GM19455 (cell line): ENCODE measurements around the gene NOXO1.

Experiments used
- ATAC-seq: cut with Tn5 transposase; IDR thresholded peaks from one replicate; pipeline ENCODE4 v1.9.1; 2021; ENCODE audit not compliant: unreplicated experiment

Gene NOXO1

DNA sequence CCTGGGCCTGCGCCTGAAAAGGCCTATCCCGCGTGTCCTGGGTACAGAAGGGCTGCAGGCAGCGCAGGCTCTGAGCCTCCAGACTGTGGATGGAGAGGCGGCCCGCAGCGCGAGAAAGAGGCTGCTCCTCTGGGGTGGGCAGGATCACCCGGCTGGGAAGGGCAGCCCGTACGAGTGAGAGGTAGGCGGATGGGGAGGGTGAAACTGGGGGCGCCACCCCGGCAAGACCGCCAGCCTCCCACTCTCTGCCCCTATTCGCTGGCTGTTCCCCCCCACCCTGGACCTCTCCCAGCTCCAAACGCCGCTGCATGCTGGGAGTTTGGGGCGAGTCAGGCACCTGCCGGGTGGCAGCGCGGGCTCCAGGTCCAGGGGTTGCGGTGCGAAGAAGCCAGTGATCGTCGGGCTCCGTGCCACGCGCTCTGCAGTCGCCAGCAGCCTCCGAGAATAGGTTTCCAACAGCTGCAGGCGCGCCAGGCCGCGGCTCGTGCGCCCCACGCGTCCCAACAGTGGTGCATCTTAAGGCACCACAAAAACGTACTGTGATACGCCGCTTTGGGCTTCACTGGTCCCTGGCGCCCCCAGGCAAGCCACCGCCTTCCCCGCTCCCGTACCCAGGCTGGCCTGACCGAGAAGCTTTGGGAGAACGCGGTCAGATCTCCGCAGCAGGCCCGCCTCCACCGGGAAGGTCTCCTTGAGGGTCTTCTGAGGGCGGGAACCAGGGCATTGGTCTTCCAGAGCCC, 1.1 kb downstream of the NOXO1 start:
- ATAC-seq = no peak

DNA sequence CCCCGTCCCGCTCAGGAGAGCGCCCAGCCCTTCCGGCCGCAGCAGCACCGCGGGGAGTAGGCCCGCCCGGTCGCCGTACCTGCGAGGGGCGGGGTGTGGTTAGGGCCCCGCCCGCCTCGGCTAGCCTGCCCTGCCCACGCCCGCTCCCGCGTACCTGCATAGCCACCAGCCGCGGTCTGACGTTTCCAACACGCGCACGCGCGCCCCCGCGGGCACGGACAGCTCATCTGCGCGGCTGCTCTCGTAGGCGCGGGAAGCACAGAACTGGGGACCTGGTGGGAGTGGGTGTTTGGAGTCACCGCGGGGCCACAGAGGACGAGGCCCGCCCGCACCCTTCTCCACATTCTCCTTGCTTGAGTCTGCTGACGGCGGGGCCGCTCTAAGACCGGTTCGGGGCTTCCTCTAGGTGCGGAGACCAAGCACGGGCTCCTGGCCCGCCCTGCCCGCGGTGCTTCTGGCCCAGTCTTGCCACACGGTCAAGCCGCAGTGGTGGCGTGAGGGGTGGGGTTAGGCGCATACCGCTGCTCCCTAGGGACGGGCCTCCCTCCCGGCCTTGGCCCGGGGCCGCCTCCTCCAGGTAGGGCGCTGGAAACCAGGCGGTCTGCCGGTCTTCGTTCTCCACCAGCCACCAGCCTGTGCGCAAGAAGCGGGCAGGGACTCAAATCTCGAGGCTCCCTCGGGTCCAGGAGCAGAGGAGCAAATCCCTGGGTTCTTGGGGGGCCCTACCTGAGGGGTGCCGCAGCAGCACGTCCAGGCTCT, 1.8 kb downstream of the NOXO1 start:
- no peak for ATAC-seq

DNA sequence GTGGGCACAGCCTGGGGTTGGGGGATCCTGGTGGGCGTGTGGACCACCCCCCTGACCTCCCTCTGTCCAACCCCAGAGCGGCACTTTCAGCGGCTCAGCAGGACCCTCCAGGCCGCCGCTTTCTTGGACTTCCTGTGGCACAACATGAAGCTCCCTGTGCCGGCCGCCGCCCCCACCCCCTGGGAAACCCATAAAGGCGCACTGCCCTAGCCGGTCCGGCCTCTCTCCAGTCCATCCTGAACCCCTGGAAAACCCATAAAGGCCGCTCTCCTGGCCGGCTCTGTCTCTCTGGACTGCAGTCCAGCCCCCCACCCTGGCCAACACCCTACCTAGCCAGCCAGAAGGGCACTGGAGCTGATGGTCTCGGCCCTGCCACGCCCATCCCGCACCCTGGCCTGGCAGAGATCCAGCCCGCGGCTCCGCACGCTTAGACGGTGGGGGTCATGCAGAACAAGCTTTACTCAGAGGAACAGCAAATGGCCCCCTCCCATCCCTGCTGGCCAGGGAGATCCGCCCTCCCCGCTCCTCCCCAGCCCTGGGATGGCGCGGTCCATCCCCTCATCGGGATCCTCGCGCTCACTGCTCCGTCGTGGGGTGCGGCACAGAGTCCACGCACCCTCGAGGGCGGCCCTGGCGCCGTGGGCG, 2.7 kb downstream of the NOXO1 start:
- ATAC-seq = no peak

DNA sequence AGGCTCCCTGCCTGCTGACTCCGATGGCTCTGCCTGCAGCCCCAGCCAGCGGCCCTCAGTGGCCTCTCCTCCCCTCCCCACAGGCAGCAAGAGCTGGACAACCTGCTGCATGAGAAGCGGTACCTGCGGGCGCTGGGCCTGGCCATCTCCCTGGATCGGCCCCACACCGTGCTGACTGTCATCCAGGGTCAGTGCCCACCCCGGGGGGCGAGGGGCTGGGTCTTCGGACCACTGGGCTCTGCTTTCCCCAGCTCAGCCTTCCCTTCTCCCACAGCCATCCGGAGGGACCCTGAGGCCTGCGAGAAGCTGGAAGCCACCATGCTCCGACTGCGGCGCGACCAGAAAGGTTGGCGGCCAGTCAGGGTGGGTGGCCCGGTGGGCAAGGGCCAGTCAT, 3.4 kb downstream of the NOXO1 start:
- ATAC-seq = no peak

DNA sequence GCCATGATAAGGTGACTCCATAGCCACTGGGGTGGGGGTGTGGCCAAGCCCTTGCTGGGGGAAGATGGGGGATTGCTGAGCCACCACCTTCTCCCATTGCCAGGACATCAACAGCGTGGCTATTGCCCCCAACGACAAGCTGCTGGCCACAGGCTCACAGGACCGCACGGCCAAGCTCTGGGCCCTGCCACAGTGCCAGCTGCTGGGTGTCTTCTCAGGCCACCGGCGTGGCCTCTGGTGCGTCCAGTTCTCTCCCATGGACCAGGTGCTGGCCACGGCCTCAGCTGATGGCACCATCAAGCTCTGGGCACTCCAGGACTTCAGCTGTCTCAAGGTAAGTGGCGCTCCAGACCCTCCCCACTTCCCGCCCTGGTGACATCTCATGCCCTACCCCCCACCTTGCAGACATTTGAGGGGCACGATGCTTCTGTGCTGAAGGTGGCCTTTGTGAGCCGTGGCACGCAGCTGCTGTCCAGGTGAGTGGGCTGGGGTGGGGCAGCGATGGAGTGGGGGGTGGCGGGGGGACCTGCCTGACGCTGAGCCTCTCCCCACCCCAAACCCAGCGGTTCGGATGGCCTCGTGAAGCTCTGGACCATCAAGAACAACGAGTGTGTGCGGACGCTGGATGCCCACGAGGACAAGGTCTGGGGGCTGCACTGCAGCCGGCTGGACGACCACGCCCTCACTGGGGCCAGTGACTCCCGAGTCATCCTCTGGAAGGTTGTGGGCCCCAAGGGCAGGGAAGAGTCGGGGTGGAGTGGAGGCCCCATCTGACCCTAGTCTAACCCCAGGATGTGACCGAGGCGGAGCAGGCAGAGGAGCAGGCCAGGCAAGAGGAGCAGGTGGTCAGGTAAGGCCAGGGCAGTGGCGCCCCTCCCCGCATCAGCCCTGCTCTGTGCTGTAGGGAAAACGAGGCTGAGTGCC, 4.1 kb downstream of the NOXO1 start:
- ATAC-seq = no peak

DNA sequence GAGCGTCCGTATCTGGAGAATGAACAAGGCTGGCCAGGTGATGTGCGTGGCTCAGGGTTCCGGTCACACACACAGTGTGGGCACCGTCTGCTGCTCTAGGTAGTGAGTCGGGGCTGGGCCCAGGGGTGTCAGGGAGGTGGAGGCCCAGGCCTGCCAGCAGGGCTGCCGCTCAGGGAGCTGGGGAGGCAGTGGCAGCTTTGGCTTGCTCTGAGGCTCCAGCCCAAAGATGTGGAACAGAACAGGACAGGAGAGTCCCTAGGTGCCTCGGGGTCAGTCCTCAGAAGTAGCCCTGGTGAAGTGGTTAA, 5.1 kb downstream of the NOXO1 start:
- no peak for ATAC-seq

DNA sequence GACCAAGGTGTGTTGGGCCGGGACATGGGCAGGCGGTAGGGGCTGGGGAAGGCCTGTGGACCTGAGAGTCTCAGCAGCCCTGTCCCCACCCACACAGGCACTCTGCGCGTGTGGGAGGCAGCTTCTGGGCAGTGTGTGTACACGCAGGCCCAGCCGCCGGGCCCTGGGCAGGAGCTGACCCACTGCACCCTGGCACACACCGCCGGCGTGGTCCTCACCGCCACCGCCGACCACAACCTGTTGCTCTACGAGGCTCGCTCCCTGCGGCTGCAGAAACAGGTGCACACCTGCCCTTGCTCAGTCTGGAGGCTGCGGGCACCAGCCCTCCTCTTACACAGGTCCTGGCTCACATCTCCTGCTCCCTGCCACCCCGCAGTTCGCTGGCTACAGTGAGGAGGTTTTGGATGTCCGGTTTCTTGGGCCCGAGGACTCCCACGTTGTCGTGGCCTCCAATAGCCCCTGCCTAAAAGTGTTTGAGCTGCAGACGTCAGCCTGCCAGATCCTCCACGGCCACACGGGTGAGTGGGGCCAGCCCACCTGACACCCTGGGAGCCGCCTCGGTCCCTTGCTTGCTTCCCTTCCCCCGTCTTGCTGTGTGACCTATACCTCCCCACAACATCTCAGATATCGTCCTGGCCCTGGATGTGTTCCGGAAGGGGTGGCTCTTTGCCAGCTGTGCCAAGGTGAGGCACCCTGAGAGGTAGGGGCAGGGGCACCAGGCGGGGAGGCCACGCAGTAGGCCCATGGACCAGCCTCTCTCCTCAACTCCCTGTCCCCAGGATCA, 5.6 kb downstream of the NOXO1 start:
- no peak for ATAC-seq

DNA sequence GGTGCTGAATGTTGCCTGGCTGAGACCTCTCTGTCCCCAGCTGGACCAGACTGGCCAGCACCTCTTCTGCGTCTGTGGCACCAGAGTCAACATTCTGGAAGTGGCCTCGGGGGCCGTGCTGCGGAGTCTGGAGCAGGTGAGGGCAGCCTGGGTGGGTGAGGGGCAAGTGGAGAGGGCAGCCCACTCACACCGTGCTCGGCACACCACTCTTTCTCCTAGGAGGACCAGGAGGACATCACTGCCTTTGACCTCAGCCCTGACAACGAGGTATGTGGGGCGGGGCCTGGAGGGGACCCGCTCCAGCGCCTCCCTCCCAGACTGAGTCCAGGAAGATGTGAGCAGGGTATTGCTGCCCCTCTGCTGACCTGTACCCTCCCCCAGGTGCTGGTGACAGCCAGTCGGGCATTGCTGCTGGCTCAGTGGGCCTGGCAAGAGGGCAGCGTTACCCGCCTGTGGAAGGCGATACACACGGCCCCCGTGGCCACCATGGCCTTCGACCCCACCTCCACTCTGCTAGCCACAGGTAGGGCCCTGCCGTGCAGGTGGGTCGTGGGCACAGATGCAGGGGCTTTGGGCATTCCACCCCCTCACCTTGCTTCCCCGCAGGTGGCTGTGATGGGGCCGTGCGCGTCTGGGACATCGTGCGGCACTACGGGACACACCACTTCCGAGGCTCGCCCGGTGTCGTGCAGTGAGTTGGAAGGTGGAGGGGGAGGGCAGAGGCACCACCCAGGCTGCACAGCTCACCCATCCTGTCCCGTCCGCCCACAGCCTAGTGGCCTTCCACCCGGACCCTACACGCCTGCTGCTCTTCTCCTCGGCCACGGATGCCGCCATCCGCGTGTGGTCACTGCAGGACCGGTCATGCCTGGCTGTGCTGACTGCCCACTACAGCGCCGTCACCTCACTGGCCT, 6.9 kb downstream of the NOXO1 start:
- no peak for ATAC-seq

DNA sequence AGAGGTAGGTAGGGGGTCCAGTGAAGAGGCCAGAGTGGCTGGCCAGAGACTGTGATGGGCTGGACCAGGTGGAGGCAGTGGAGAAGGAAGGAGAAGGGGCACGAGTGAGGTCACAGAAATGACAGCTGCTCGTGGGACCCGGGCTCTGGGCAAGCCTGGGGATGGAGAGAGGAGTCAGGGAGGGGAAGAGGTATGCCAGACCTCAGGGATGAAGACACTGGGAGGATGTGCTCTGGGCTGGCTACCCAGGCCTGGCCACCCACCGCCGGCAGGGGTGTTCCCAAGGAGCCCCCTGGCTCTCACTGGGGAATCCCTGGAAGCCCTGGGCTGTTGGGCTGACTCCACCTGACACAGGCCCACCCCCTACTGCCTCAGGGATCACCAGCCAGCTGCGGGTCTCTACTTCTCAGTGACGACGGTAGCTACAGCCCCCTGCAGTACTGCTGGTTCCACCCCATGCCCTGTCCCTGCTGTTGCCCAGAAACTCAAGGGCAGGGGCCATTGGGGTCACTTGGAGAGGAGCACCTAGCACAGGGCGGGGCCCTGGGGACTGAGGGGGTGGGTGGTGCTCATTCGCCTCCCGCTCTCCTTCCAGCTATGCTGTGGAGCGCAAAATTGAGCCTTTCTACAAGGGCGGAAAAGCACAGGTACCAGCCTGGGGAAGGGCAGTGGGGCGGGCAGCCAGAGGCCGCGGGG, 7.7 kb downstream of the NOXO1 start:
- no peak for ATAC-seq

DNA sequence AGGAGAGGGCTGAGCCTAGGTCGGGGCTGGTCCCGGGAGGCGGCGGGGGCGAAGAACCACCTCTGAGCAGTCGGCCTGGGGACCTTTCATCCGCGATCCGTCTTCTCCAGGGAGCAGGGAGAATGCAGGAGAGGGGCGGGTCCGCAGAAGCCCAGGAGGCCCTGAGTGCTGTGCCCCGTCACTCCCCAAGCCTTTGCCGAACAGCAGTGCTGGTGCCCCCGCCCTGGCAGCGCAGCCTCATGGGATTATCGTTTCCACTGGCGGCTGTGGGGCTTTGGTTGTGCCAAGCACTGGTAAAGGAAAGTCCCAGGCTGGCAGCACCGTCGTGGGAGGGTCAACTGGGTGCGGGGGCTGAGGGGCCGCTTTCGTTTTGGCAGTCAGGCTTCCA, 8.8 kb downstream of the NOXO1 start:
- no peak for ATAC-seq

DNA sequence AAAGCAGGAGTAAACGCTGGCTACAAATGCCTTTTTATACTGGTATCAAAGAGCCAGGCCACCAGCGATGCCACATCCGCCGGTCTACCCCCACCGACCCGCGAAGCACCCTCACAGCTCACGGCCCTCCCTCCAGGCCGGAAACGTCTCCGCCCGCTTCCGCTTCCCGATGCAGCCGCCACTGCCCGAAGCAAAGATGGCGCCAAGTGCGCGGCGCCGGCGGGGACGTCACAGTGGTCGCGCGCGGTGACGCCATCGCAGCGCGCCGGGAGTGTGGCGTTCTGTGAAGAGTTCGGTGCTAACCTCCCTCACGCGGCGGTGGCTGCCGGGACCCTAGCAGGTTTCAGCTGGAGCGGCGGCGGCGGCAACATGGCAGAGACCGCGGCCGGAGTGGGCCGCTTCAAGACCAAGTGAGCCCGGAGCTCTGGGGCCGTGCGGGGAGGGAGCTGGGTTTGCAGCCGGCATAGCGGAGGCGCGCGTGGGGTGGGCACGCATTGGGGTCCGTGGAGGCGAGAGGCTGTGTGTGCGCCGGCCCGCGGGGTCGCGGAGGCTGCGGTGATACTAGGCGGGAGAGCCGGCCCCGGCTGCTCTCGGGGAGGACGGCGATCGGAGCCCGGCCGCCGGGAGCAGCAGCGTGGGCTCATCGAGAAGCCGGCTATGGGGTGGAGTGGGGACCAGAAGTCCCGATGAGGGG, 9.3 kb downstream of the NOXO1 start, which contains the start of gene TBL3:
TSS of gene TBL3 (plus strand) at position 258 of the 694 bp plus-strand sequence. CDS start at position 370, 112 bp downstream.
- peak; percentile 74 for ATAC-seq

DNA sequence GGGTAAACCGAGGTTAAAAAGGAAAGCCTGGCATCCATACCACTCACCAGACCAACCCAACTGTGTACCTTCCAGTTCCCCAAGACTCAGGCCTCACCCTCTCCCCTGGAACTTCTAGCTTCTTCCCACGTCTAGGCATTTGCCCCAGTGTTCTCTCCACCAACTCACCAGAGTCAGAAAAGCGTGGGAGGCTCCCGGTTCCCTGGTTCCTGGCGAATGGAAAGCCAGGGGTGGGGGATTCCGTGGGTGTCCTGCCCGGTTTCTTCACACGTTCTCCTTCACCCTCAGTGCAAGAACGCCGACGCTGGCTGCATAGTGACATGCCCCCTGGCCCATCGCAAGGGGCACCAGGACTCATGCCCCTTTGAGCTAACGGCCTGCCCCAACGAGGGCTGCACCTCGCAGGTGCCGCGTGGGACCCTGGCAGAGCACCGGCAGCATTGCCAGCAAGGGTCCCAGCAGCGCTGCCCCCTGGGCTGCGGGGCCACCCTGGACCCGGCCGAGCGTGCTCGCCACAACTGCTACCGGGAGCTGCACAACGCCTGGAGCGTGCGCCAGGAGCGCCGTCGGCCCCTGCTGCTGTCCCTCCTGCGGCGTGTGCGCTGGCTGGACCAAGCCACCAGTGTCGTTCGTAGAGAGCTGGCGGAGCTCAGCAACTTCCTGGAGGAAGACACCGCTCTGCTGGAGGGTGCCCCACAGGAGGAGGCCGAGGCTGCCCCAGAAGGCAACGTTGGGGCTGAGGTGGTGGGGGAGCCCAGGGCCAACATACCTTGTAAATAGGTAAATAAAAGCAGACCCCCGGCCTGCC, 12.9 kb downstream of the NOXO1 start:
- ATAC-seq = no peak

DNA sequence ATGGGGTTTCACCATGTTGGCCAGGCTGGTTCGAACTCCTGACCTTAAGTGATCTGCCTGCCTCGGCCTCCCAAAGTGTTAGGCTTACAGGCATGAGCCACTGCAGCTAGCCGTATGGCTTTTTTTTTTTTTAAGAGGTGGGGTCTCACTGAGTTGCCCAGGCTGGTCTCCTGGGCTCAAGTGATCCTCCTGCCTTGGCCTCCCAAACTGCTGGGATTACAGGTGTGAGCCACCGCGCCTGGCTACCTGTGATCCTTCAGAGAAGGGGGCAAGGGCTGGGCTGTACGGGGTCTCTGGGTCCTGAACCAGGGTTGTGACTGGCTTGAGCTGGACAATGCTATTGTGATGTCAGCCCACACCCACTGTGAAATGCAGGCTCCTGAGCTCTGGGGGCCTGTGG, 14.8 kb downstream of the NOXO1 start, which contains the start of gene RNF151:
TSS of gene RNF151 (plus strand) at position 397 of the 400 bp plus-strand sequence. CDS start 26 bp downstream, outside the sequence.
- no peak for ATAC-seq

DNA sequence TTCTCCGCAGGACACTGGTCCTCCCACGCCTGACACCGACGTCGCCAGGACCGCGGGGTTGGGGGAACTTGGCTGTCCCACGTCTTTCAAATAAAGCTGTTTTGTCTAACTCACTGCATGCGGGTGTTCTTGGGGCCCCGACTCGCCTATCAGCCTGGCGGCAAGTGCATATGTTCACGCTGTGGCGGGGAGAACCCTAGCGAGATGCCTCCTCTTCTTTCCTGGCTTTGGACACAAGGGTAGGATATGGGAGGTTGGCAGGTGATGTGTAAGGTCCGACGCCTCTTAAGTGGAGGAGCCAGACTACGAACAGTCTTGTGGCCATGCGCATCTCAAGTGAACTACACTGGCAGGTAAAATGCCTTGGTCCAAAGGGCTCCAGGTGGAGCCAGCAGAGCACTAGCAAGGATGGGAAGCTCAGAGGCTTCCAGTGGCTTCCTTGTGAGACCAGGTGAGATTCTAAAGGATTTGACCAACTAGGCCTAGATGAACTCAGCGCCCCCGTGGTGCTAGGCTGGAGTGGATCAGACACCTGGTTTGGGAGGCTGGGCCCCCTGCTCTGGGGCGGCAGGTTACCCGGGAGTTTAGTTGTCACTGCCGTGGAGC, 15.8 kb downstream of the NOXO1 start:
- ATAC-seq = no peak

DNA sequence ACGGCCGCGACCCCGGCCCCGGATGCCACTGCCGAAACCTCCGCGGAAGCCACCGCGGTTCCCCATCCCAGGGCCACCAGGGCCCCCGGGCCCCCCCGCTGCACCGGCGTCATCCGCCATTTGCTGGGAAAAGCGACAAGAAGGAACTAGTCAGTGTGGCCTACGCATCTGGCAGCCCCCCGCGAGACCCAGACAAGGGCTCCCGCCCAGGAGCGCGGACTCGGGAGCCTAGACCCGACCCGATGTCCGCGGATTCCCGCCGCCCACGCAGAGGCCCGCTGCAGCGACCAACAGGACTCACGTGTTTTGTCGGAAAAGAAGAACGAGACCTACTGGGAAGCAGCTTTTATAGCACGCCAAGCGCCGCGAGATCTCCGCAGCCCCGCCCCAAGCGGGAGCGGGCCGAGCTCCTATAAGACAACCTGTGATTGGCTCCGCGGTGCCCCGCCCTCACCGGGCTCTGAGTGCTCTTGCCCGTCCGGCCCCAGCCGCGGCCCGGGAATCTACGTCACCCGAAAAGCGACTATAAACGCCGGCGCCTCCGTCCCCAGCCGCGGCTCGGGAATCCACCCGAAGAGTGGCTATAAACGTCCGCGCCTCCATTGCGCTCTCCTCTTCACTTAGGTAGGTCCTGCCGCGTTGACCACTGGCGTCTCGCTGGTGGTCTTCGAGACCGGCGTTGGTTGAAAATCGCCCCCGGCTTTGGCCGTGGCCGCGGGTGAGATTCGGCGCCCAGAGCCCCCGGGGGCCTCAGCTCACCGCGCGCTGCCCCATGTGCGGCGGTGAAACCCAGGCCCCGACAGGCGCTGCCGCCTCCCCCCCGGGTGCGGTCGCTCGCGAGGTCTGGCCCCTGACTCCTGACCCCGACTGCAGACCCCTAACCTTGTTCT, 16.5 kb downstream of the NOXO1 start, which contains the start of gene RPS2:
TSS of gene RPS2 (minus strand) at position 321 of the 890 bp plus-strand sequence. CDS start at position 120, 201 bp downstream.
- ATAC-seq = peak; percentile 68
